Psoas muscle (tissue), 8 donors: Measurements from ENCODE around the gene EGLN2. TPM values are rescaled to one million over a fixed set of nuclear protein-coding genes. Genes with fewer than 3 reads are reported as not detected.
"Not testable (repeated sequence)": the region's sequence is repeated elsewhere in the genome, so short reads cannot be mapped to it uniquely, and the experiment has no call there.

Experiments used
- ATAC-seq, 4 donors: fragments of 200-7000 bp; cut with Tn5 transposase; one replicate each; pipeline ENCODE4 v1.9.1; 2020; ENCODE audit warnings: moderate library complexity in 3 of 4, mild to moderate bottlenecking in 2 of 4
- DNase-seq, 2 donors: peaks; one replicate each; pipeline ENCODE4 v3.0.0-alpha.2; 2020
- H3K27ac ChIP-seq: fragments of 200-600 bp; one replicate; pipeline ENCODE4 v1.8.0; 2022
- H3K27me3 ChIP-seq, 3 donors: fragments of 200-600 bp in 1 of 3; one replicate each; pipeline versions ENCODE4 v1.6.1 to v1.8.0; 2013 to 2022; ENCODE audit warnings: low read length in 2 of 3, mild to moderate bottlenecking in 2 of 3, moderate library complexity in 1 of 3; ENCODE audit not compliant: insufficient read depth in 3 of 3
- H3K36me3 ChIP-seq, 2 donors: fragments of 200-600 bp in 1 of 2; one replicate each; pipeline versions ENCODE4 v1.6.1 to v1.8.0; 2013 to 2022; ENCODE audit warnings: low read depth in 1 of 2, mild to moderate bottlenecking in 1 of 2, moderate library complexity in 1 of 2; ENCODE audit not compliant: insufficient read depth in 1 of 2
- H3K4me1 ChIP-seq: fragments of 200-600 bp; one replicate; pipeline ENCODE4 v1.8.0; 2022
- H3K4me3 ChIP-seq: fragments of 200-600 bp; one replicate; pipeline ENCODE4 v1.8.0; 2022; ENCODE audit warnings: mild to moderate bottlenecking
- H3K9me3 ChIP-seq: fragments of 200-600 bp; one replicate; pipeline ENCODE4 v1.8.0; 2022
- WGBS, 3 donors: extraction: QIAGEN DNeasy Blood & Tissue Kit; methylation state at CpG; one replicate each; pipeline versions ENCODE4 v1.1.6 to v1.1.7; 2013; 5-methylcytosine and 5-hydroxymethylcytosine counted together
- intact Hi-C, 2 donors: fragments of 100-400 bp; cut with DNase I; formaldehyde crosslinking; loops; one replicate each; pipeline versions ENCODE4 v1.11.0 to v1.14.2; 2022
- polyA plus RNA-seq, 3 donors: library from polyadenylated mRNA; stranded (reverse); fragments of 200-250 nt; gene quantifications; one replicate each; pipeline ENCODE4 v1.2.3, GENCODE V29; 2013
- total RNA-seq, 4 donors: library from RNA; stranded (reverse); fragmentation: NEBNext Ultra II Directional in 2 of 4; extraction: Animal tissue kit (Norgen Biotek cat#: 25700) in 2 of 4; gene quantifications; one replicate each; pipeline versions ENCODE4 v1.2.1 to v1.2.4, GENCODE V29; 2021 to 2023
- TF ChIP-seq, protein P1 (sequence below): fragments of 200-600 bp; IDR thresholded peaks from one replicate; pipeline ENCODE4 v1.8.0; 2022; ENCODE audit warnings: antibody characterized with exemption
- donor health status: healthy with polysubstance abuse.
- donor health status: DM: no; HTN: no; CAD: no; lungs with moderate emphysema.
- donor health status: Bipolar disorder and iron deficiency.
- donor health status: healthy.
- donor health status: DM: yes; HTN: yes; CAD: no.
- donor health status: DM: no; HTN: no; CAD: no.
- donor health status: DM: no; HTN: no; CAD: no.
- donor health status: DM: yes; HTN: yes; CAD: no.

EGLN2 gene
- total and polyA plus RNA-seq, 7 donors = 34.9 to 67.6 (median 42.9) TPM

DNA sequence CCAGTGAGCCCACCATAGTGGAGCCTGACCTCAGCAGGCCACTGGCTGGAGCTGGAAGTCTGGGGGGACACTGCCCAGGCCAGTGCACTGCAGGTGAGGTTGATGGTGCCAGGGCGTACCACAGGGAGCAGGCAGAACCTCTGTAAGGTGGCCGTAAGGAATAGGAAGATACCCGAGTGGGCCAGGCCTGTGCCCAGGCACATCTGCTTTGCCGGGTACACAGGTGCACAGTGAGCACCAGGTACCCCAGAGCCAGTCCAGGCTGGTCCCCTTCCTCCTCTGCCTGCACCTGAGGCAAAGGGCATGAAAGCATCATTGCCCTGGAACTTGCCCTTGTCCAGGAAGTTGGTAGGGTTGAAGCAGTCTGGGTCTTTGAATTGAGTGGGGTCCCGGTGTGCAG is 9.5 kb downstream of the EGLN2 start:
- DNase-seq = no peak
- peaks cover 0 to 39% of the 10 kb centered on the region in 2 donors for H3K36me3 ChIP-seq

DNA sequence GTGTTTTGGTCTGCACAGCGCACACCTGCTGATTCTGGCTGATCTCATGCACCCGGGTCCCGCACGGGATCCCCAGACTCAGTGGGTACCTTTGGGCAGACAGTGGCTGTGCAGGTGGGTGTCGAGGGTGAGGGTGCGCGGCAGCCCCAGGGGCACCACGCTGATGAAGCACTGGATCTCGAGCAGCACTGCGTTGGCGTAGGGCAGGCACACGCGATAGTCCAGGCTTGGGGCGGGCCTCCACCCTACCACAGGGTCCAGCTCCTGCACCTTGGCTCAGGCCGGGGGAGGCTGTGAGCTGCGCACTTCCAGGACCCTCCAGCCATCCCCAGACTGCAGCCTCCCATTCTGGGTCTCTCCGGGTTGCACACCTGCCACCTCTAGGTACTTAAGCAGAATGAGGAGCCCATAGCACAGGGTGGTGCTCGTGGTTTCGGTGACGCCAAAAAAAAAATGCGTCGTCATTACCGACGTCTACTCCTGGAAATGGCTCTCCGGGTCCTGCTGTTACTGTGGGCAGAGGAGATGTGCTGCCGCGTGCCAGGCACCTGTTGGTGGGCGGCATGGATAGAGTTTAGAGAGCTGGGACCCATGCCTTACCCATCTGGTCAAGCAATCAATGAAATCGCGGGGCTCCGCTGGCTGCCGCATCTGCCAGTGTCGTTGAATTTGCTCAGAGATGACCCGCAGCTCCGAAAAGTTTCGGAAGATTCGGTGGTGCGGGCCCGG is 10.5 kb downstream of the EGLN2 start:
- intact Hi-C loops = loop anchor here (5.0 to 10.0 kb wide), 2 partner anchors 92 to 145 kb away; partner anchors contain the start of genes COQ8B (in 1 of the 2) and ITPKC (in 1 of the 2)
- Histone ChIP-seq H3K4me3 (peak overlapping the region; percentile 66), H3K27me3 (no peaks in the 10 kb centered on the region), H3K4me1 (peaks cover 27% of the 10 kb centered on the region), H3K36me3 (peaks cover 0 to 39% of the 10 kb centered on the region in 2 donors), H3K9me3 (no peaks in the 10 kb centered on the region), H3K27ac (peak overlapping the region; percentile 72)
- DNase-seq (peak in 1 of 2 donors; percentile 5), ATAC-seq (no peak)
- TF ChIP-seq, protein P1, sequence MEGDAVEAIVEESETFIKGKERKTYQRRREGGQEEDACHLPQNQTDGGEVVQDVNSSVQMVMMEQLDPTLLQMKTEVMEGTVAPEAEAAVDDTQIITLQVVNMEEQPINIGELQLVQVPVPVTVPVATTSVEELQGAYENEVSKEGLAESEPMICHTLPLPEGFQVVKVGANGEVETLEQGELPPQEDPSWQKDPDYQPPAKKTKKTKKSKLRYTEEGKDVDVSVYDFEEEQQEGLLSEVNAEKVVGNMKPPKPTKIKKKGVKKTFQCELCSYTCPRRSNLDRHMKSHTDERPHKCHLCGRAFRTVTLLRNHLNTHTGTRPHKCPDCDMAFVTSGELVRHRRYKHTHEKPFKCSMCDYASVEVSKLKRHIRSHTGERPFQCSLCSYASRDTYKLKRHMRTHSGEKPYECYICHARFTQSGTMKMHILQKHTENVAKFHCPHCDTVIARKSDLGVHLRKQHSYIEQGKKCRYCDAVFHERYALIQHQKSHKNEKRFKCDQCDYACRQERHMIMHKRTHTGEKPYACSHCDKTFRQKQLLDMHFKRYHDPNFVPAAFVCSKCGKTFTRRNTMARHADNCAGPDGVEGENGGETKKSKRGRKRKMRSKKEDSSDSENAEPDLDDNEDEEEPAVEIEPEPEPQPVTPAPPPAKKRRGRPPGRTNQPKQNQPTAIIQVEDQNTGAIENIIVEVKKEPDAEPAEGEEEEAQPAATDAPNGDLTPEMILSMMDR = no peak
- 81 to 86% (median 84%) methylated on average over 37 to 39 of the region's 39 CpGs for WGBS, 3 donors

More for the DNA sequence above, 9.5 kb downstream of the EGLN2 start:
- no peak for ATAC-seq
- Histone ChIP-seq H3K4me1 (peaks cover 37% of the 10 kb centered on the region), H3K27ac (no peak overlapping the region), H3K27me3 (no peaks in the 10 kb centered on the region), H3K4me3 (no peak overlapping the region), H3K9me3 (no peaks in the 10 kb centered on the region)
- TF ChIP-seq, protein P1 = no peak
- intact Hi-C loops = loop anchor here (5.0 to 10.0 kb wide), 2 partner anchors 91 to 144 kb away; partner anchors contain the start of genes COQ8B (in 1 of the 2) and ITPKC (in 1 of the 2)
- WGBS, 3 donors = 83 to 90% (median 88%) methylated on average over 5 of the region's 5 CpGs

DNA sequence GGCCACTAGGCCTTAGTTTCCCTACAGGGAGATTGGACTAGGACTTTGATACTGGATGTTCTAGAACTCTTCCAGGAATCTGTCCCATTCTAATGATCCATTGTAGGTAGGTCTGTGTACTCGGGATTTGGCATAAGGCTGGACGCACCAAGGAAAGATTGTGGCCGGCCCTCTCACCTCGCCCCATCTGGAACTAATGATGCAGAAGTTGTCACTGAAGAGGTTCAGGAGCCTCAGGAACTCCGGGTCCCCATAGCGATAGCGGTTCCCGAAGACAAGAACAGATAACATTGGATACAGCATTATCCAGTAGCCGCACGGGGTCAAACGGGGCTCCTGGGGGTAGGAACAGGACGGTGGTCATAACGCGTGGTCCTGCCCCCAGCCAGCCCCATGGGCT is 11.2 kb downstream of the EGLN2 start:
- DNase-seq (no peak), ATAC-seq (no peak)
- Histone ChIP-seq H3K4me1 (peaks cover 21% of the 10 kb centered on the region), H3K9me3 (no peaks in the 10 kb centered on the region), H3K27ac (peak overlapping the region; percentile 72), H3K36me3 (peaks cover 0 to 39% of the 10 kb centered on the region in 2 donors), H3K27me3 (no peaks in the 10 kb centered on the region), H3K4me3 (peak overlapping the region; percentile 66)
- TF ChIP-seq, protein P1 = no peak
- intact Hi-C loops = no loop called here
- 52 to 65% (median 59%) methylated on average over 11 to 14 of the region's 14 CpGs for WGBS, 3 donors

DNA sequence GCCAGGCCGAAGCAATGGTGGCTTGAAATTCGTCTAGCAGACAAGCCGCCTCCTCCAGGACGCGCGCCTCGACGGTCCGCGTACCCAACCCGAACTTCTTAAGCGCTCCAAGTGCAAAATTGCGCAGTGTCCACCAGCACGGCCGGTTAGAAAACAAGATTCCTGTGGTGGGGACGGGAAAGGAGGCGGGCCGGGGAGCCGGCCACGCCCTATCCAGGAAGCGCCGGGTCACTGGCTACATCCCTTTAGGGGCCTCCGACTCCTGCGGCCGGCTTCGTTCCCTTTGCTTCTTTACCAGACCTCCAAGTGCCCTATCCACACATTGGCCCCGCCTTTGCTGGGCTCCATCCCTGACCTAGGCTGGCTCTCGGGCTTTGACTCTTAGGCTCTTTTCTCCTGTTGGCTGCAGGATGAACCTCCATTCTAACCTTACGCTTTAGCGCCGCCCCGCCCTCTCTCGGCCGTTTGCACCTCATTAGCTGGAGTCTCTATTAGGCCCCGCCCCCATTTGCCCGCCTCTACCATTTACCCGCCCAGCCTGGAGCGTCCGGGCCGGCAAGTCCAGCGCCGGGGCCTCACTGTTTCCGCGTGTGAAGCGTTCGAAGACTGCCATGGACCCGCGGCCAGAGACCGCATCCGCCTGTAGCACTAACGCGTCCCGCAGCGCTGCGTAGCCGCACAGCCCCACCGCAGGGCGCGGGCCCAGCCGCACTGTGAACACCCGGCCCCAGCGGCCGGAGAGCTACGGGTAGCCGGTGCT is 11.8 kb downstream of the EGLN2 start:
- intact Hi-C loops, H3K27me3 ChIP-seq, H3K9me3 ChIP-seq: not testable (repeated sequence)
- ATAC-seq = peak; percentile 84 to 93 (median 90)
- peaks cover 14% of the 10 kb centered on the region for H3K4me1 ChIP-seq
- peak overlapping the region; percentile 66 for H3K4me3 ChIP-seq
- peak; percentile 85 to 89 for DNase-seq
- peaks cover 0 to 33% of the 10 kb centered on the region in 2 donors for H3K36me3 ChIP-seq
- H3K27ac ChIP-seq = peak overlapping the region; percentile 72
- WGBS, 3 donors = 3 to 6% (median 4%) methylated on average over 40 to 64 of the region's 65 CpGs
